HG03039 (cell line): ENCODE data around the gene ACAP1.

ENCODE experiments used
- ATAC-seq: cut with Tn5 transposase; IDR thresholded peaks from one replicate; pipeline ENCODE4 v1.9.1; 2021; ENCODE audit warnings: mild to moderate bottlenecking, moderate library complexity; ENCODE audit not compliant: unreplicated experiment

ACAP1 gene, protein sequence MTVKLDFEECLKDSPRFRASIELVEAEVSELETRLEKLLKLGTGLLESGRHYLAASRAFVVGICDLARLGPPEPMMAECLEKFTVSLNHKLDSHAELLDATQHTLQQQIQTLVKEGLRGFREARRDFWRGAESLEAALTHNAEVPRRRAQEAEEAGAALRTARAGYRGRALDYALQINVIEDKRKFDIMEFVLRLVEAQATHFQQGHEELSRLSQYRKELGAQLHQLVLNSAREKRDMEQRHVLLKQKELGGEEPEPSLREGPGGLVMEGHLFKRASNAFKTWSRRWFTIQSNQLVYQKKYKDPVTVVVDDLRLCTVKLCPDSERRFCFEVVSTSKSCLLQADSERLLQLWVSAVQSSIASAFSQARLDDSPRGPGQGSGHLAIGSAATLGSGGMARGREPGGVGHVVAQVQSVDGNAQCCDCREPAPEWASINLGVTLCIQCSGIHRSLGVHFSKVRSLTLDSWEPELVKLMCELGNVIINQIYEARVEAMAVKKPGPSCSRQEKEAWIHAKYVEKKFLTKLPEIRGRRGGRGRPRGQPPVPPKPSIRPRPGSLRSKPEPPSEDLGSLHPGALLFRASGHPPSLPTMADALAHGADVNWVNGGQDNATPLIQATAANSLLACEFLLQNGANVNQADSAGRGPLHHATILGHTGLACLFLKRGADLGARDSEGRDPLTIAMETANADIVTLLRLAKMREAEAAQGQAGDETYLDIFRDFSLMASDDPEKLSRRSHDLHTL

GRCh38 chr17:7336240-7337175 lies at the start of gene ACAP1:
ACAP1 (plus strand) TSS chr17:7336529; CDS start chr17:7336735, 206 bp downstream.
- ATAC-seq, result peak; percentile 47

DNA sequence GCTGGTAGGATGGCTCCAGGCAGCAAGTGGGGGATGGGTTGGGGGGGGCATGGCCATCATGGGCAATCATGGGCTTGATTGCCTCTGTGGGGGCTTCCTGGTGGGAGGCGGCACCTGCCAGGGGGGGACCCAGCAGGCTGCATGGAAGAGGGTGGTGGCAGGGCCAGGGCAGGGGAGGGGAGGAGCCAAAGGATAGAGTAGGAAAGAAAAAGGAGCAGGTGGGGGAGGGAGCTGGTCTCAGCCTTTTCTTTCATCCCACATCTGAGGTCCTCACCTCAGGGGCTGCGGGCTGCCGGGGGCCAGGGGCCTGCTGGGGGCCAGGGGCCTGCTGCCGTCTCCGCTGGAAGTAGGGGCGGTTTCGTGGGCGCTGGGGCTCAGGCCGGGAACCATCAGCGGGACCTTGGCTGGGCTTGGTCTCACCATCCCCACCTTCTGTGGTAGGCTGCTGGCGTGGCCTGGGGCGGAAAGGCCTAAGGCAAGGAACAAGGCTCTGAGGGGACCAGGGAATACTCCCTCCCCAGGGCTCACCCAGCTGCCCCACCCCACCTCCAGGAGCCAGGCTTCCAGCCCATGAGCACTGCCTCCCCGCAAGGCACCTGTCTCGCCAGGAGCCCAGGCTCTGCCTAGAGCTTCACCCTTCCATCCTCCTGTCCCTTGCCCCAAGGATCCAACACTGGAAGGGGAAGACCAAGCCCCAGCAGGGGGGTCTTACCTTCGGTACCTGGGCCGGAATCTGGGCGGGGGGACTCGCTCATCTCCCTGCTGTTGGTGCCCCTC lies 46.9 kb upstream of the ACAP1 start:
- ATAC-seq, result no peak

- ATAC-seq, result no peak
These were observed 46.2 kb upstream of the ACAP1 start for GRCh38 chr17:7290166-7290565.

- no peak for ATAC-seq
These were observed 45.6 kb upstream of the ACAP1 start for GRCh38 chr17:7290685-7291084.

GRCh38 chr17:7292194-7292593 lies 44.1 kb upstream of the ACAP1 start:
- ATAC-seq, result no peak

DNA sequence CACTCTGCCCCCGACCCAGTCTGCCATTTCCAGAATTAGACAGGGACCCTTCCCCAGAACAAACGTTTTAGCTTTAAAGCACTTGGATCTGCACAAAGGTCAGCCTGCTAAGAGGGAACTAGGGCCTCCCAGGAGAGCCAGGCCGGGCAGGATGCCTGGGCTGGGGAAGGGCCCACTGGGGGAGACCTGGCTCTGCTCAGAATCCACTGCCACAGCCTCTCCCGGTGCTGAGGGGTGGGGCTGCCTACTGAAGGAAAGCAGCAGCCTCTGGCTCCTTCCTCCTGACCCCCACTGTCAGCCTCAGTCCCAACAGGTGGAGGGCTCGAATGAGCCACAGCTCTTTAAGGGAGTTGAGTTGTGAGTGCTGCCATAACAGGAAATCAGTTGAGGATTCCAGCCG lies 43.6 kb upstream of the ACAP1 start:
- no peak for ATAC-seq

GRCh38 chr17:7293159-7293558 lies 43.2 kb upstream of the ACAP1 start:
- no peak for ATAC-seq

- ATAC-seq, result no peak
These were observed 42.3 kb upstream of the ACAP1 start for GRCh38 chr17:7293816-7294613.

DNA sequence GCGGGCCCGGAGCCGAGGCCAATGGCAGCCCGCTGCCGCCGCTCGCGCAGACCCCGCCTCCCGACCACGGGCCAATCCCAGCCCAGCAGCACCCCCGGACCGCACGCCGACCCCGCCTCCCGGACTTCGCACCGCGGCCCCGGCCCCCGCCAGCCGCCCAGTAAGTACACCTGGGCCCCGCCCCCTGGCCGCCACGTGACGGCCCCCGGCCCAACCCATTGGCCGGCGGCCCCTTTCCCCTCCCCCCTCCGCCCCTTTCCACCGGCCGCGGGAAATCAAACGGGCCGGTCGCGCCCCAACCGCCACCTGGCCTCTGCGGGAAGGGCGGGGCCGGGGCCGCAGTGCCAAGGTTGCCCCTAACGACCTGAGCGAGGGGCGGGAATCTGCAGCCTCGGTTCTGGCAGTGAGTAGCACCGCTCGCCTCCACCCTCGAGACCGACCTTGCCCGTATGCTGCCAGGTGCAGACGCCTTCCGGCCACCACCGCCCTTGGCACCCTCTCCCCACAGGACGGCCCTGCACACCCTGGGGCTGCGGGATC lies 41.6 kb upstream of the ACAP1 start, which contains the start of gene YBX2:
Gene YBX2 (minus strand): TSS at position 26 of the 540 bp plus-strand sequence. CDS start 139 bp downstream, outside the sequence.
- no peak for ATAC-seq

- ATAC-seq, result no peak
These were observed 40.8 kb upstream of the ACAP1 start for GRCh38 chr17:7295230-7296180.

DNA sequence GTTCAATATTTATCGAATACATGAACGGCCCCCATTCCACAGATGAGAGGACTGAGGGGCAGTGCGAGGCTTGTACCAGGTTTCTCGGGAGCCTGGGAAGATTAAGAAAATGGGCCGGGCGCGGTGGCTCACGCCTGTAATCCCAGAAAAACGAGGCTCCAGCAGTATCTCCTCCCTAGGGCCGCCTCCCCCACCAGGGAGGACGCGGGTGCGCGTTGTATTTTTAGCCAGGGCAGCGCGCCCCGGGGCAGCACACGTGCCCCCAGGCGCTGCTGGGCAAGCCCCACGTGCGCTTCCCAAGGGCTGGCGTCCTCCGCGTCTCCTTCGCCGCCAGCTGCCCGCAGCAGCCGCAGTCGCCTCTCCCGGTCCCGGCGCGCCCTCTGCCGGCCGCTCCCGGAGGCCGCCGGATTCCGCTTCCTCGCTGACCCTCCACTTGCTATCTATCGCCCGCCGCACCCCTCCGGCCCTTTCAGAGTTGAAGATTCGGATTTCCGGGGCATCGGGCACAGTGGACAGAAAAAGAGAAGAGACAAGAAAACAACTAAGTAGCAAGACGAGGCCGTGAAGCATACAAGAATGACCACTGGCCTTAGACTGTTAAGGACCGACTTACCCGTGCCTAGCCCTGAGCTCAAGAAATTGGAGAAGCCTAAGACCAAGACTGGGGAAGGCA lies 40.0 kb upstream of the ACAP1 start:
- peak; percentile 58 for ATAC-seq

DNA sequence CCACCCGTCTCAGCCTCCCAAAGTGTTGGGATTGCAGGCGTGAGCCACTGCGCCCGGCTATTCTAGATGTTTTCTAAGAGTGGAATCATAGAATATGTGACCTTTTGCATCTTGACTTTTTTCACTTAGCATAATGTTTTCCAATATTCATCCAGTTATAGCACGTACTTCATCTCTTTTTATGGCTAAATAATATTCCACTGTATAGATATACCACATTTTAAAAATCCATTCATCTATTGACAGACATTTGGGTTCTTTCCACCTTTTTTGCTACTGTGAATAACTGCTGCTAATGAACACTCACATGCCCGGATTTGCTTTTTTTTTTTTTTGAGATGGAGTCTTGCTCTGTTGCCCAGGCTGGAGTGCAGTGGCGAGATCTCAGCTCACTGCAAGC lies 32.1 kb upstream of the ACAP1 start:
- no peak for ATAC-seq

DNA sequence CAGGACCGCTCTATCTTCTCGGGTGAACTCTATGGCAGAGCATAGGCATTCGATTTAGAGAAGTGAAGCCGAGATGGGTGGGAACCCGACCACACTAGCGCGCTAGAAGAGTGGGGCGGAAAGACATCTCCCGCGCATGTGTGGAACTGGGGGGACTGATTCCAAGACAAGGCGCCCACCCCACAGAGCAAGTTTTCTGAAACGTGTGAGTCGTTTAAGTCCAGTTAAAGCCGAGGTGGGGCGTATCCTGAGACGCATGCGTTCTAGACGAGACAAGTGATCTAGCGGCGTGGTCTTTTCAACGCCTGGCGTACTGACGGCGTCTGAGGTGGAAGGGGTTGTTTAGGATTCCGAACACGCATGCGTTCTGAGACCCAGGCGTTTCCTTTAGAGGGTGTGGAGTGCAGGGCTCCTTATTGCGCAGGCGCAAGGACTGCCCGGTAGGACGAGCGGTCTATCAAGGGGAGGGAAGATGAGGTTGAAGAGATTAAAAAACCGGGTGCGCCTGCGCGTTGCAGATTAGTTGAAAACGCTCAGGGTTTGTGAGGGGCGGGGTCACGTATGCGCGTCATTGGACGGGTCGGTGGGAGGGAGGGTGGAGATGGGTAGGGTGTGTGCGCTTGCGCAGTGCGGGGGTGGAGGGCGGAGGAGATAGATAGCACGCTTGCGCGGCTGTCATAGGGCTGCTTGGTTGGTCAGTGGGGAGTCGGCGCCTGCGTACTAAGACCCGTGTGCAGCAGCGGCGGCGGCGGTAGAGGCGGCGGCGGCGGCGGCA lies 29.2 kb upstream of the ACAP1 start, which contains the start of gene EIF5A:
Gene EIF5A (plus strand): TSS at position 718 of the 775 bp plus-strand sequence. CDS start 2,008 bp downstream, outside the sequence.
- ATAC-seq, result peak; percentile 64

DNA sequence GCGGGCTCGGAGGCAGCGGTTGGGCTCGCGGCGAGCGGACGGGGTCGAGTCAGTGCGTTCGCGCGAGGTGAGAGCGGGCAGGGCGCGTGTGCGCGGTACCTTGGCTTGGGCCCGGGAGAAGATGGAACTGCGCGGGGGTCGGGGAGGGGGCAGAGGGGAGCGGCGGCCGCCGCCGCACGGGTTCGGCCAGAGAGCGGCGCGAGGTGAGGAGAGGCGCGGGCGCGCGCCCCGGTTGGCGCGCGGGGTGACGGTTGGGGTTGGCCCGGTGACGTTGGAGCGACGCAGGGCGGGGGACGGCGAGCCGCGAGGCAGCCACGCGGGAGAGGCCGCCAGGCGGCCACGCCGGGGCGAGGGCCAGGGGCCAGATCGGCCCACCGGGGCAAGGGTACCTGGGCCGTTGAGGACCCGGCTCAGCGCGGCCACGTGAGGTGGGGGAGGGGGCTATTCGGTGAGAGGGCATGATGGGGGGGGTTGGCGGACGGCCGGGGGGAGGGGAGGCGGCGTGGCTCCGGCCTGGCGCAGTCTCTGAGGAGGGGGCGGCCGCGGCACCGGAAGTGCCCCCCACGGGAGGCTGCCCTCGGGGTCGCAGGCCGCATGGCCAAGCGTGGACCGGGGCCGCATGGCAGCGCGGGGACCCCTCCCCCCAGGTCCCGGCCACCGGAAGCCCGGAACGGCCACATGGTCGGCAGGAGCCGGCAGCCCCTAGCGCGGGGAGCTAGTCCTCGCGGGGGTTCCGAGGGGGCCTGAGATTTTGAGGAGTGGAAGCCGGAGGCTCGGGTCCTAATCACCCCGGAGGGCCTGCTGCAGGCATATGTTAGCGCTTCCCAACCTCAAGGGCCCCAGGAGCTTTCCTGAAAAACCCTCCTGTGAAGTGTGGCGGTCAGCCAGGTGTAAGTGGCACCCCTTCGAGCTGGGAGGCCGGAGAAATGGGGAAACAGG lies 28.4 kb upstream of the ACAP1 start:
- ATAC-seq, result no peak

DNA sequence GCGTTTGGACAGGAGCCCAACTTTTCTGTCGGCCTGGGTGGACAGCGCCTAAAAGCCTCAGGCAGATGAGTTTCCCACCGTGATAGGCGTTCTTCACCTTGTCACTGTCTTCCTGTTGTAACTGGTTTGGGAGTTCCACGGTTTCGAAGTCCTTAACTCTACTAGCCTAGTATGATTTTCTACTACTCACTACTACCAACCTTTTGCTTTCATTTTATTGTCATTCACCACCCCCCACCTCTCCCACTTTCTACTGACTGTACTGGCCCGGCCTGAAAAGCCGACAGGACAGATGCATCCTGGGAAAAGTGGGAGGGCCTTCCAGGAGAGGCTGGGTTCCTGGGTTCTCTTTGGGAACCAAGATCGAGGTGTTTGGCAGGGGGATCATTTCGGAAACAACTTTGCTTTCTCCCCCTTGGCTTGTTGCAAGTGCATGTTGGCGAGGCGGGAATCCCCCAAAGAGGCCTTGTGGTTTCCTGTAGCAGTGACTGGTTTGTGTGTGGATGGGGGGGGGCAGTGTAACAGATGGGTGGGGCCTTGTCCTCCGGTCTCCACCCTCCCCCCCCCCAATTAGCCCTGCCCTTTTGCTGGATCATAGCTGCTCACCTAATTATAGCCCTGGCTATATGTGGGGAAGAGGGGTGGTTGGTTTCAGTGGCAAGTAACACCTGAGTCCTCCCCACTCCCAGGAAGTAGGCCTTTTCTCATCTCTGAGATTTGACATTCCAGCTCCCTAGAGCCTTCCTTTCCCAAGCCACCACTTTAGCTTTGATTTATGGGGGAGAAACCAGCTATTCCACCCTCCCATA lies 27.5 kb upstream of the ACAP1 start:
- ATAC-seq, result no peak
